OCI-LY7 (cell line): ENCODE data around the gene RNF26. TPM values are rescaled to one million over a fixed set of nuclear protein-coding genes. Genes with fewer than 3 reads are reported as not detected.

Experiments used
- Bru-seq: library from RNA; stranded (reverse); fragments of 400-500 nt; gene quantifications from one replicate; lab custom pipeline; 2021; lab: Mats Ljungman, UMichigan
- BruChase-seq, 2 experiments: library from RNA; stranded (reverse); fragments of 400-500 nt; gene quantifications; one replicate each; lab custom pipeline; 2021; lab: Mats Ljungman, UMichigan
- BruUV-seq: library from RNA; stranded (reverse); fragments of 400-500 nt; replicated peaks from 2 replicates; lab custom pipeline; 2021; lab: Mats Ljungman, UMichigan
- CTCF ChIA-PET: fragments of 300-600 bp; sonication (Branson Sonifier 250); formaldehyde crosslinking; loops from one replicate; lab custom pipeline; 2022; ENCODE audit warnings: antibody characterized with exemption; ENCODE audit not compliant: unreplicated experiment; lab: Charles Lee
- POLR2A ChIA-PET: fragments of 300-600 bp; sonication (Branson Sonifier 250); formaldehyde crosslinking; loops from one replicate; lab custom pipeline; 2022; ENCODE audit warnings: antibody characterized with exemption; lab: Charles Lee
- DNase-seq: peaks from one replicate; pipeline ENCODE4 v3.0.0-alpha.2; 2015; ENCODE audit warnings: low spot score
- H2AFZ ChIP-seq: fragments of 200-600 bp; sonication (generic), shearing (Covaris generic); 2 replicates; pipeline ENCODE4 v1.6.1; 2014; ENCODE audit warnings: mild to moderate bottlenecking, antibody characterized with exemption, low read length, moderate library complexity
- H3K27ac ChIP-seq: fragments of 200-600 bp; sonication (generic); 2 replicates; pipeline ENCODE4 v1.5.1; 2014; ENCODE audit warnings: mixed run types, low read depth, mild to moderate bottlenecking, moderate library complexity, low read length, inconsistent platforms; ENCODE audit not compliant: poor library complexity, severe bottlenecking
- H3K36me3 ChIP-seq: fragments of 200-600 bp; sonication (generic); 2 replicates; pipeline ENCODE4 v1.6.1; 2014; ENCODE audit warnings: mild to moderate bottlenecking, antibody characterized with exemption, low read length, moderate library complexity, mixed read lengths; ENCODE audit not compliant: insufficient read depth
- H3K4me1 ChIP-seq: fragments of 200-600 bp; sonication (generic); 2 replicates; pipeline ENCODE4 v1.5.1; 2014; ENCODE audit warnings: mild to moderate bottlenecking, low read length; ENCODE audit not compliant: insufficient read depth, poor library complexity, severe bottlenecking
- H3K4me2 ChIP-seq: fragments of 200-600 bp; sonication (generic); 2 replicates; pipeline ENCODE4 v1.6.1; 2014; ENCODE audit warnings: mild to moderate bottlenecking, low read length
- H3K4me3 ChIP-seq: fragments of 200-600 bp; sonication (generic); 2 replicates; pipeline ENCODE4 v1.5.1; 2014; ENCODE audit warnings: mild to moderate bottlenecking, low read depth, low read length; ENCODE audit not compliant: poor library complexity, severe bottlenecking
- H3K79me2 ChIP-seq: fragments of 200-600 bp; sonication (generic); 2 replicates; pipeline ENCODE4 v1.6.1; 2016; ENCODE audit warnings: low read depth, mild to moderate bottlenecking, low read length, moderate library complexity, mixed read lengths; ENCODE audit not compliant: insufficient read depth
- H3K9me2 ChIP-seq: fragments of 200-600 bp; sonication (generic); 2 replicates; pipeline ENCODE4 v1.6.1; 2016; ENCODE audit warnings: mild to moderate bottlenecking, low read length, mixed read lengths; ENCODE audit not compliant: insufficient read depth
- H3K9me3 ChIP-seq: fragments of 200-600 bp; sonication (generic); 2 replicates; pipeline ENCODE4 v1.6.1; 2014; ENCODE audit warnings: mild to moderate bottlenecking, mixed run types, low read length, mixed read lengths
- H4K20me1 ChIP-seq: fragments of 200-600 bp; sonication (generic); 2 replicates; pipeline ENCODE4 v1.6.1; 2014; ENCODE audit warnings: mild to moderate bottlenecking, antibody characterized with exemption, low read length, moderate library complexity, mixed read lengths; ENCODE audit not compliant: insufficient read depth
- CTCF ChIP-seq: fragments of 200-600 bp; sonication (generic); conservative IDR thresholded peaks from 2 replicates; pipeline ENCODE4 v1.5.1; 2014; ENCODE audit warnings: mild to moderate bottlenecking, antibody characterized with exemption, low read length, moderate library complexity, mixed read lengths
- EZH2phosphoT487 ChIP-seq: fragments of 200-600 bp; sonication (generic); IDR thresholded peaks from 2 replicates; pipeline ENCODE4 v1.6.1; 2018; ENCODE audit warnings: low read depth, borderline replicate concordance, mild to moderate bottlenecking, mixed run types, antibody characterized with exemption, low read length, moderate library complexity, mixed read lengths
- intact Hi-C: fragments of 100-400 bp; cut with micrococcal nuclease; formaldehyde crosslinking; loops from one replicate; pipeline ENCODE4 v1.10.0; 2022; ENCODE audit not compliant: unreplicated experiment
- long read RNA-seq: library from polyadenylated mRNA; stranded (forward); transcript quantifications from one replicate; pipeline ENCODE4 v2.0.0, GENCODE V29; 2022
- total RNA-seq, 2 experiments: library from RNA; depleted of rRNA in 1 of 2; stranded (reverse); fragments of >200 nt in 1 of 2; shearing (Covaris generic) in 1 of 2; gene quantifications; 2 replicates each; pipeline ENCODE4 v1.2.3, GENCODE V29; 2014 to 2022

RNF26 gene
- total RNA-seq (2014; rRNA removed; shearing (Covaris generic)) (11.7 and 13.9 TPM in 2 replicates), total RNA-seq (2022) (52.5 and 56.2 TPM in 2 replicates), Bru-seq, nascent RNA (percentile 83 among the genes with signal in this experiment), BruChase-seq, experiment 1, labeled RNA remaining after a 6-hour chase (percentile 74 among the genes with signal in this experiment), BruChase-seq, experiment 2, labeled RNA remaining after a 2-hour chase (percentile 97 among the genes with signal in this experiment)
- long read RNA-seq, transcript RNF26-201 (1 exons, 2,787 nt): major isoform, 155 of 155 reads
- long read RNA-seq, partial matches to known transcripts: 0 of 155 reads
- long read RNA-seq, other reads (novel, unspliced or antisense): 0 of 155 reads

GRCh38 chr11:119334174-119334930 is at the start of gene RNF26:
Gene RNF26, plus strand, starts transcription at chr11:119334527. Its CDS starts 596 bp downstream, at chr11:119335123.
- CTCF ChIA-PET: interaction anchor here (0.6 to 1.0 kb wide), 4 partner anchors 11 to 222 kb away, joined by 3 to 4 read pairs (median 3); no protein-coding TSS in a partner anchor
- Histone ChIP-seq H4K20me1 (no peaks in the 10 kb centered on the region), H3K36me3 (peaks cover 6% of the 10 kb centered on the region; the same call in 1 of the 2 replicates), H2AFZ (peak within 1 kb of the TSS; percentile 83), H3K4me1 (peaks cover 40% of the 10 kb centered on the region), H3K4me3 (peak within 1 kb of the TSS; percentile 81), H3K9me2 (no peaks in the 10 kb centered on the region), H3K79me2 (peaks cover 10% of the 10 kb centered on the region; the same call in 1 of the 2 replicates), H3K9me3 (no peaks in the 10 kb centered on the region), H3K27ac (peak within 1 kb of the TSS; percentile 50), H3K4me2 (peak within 1 kb of the TSS; percentile 91)
- POLR2A ChIA-PET: interaction anchor here (0.5 to 1.8 kb wide), 6 partner anchors 11 to 272 kb away, joined by 3 to 5 read pairs (median 4); no protein-coding TSS in a partner anchor
- BruUV-seq: TSS peak; percentile 89
- intact Hi-C loops: no loop called here
- TF ChIP-seq CTCF (no peak), EZH2phosphoT487 (no peak)
- DNase-seq: peak; percentile 99

GRCh38 chr11:119285431-119285830 is 48.9 kb upstream of the RNF26 start:
- TF ChIP-seq EZH2phosphoT487: no peak
- no peak for TF ChIP-seq CTCF
- ChIA-PET CTCF (no interaction called here), POLR2A (no interaction called here)
- Histone ChIP-seq H3K79me2 (no peaks in the 10 kb centered on the region), H3K36me3 (peaks cover 56% of the 10 kb centered on the region), H4K20me1 (no peaks in the 10 kb centered on the region), H3K9me2 (no peaks in the 10 kb centered on the region), H2AFZ (no peak overlapping the region), H3K4me1 (peaks cover 8% of the 10 kb centered on the region), H3K9me3 (no peaks in the 10 kb centered on the region), H3K4me3 (no peak overlapping the region), H3K27ac (no peak overlapping the region), H3K4me2 (no peak overlapping the region)
- no TSS peak for BruUV-seq
- no peak for DNase-seq
- intact Hi-C loops: no loop called here
